ENCODE measurements around the gene RPF1.
"Not testable (repeated sequence)": the region's sequence is repeated elsewhere in the genome, so short reads cannot be mapped to it uniquely, and the experiment has no call there.

Gene RPF1

DNA sequence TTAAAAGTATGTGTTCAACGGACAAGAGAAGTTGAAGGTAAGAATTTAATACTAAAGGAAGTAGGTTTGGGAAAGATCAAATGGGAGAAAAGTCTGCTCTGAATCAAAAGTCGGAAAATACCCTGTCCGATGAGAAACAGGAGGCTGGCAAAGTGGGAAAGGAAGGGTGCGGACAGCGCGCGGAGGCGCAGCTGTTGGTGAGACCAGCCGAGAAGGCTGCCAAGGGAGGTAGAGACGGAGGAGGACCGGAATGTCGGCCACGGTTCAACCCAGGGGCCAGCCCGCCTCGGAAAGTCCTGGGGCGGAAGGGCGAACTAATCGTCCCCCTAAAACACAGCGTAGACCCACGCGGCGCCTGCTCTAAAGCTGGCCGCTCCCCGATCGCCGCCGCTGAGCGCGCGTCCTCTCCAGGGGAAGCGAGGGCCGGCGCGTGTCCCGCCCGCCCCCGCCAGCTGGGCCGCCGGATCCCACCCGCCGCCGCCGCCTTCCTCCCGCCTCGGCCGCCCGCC, 26.5 kb downstream of the RPF1 start:
- TF ChIP-seq, protein P1, sequence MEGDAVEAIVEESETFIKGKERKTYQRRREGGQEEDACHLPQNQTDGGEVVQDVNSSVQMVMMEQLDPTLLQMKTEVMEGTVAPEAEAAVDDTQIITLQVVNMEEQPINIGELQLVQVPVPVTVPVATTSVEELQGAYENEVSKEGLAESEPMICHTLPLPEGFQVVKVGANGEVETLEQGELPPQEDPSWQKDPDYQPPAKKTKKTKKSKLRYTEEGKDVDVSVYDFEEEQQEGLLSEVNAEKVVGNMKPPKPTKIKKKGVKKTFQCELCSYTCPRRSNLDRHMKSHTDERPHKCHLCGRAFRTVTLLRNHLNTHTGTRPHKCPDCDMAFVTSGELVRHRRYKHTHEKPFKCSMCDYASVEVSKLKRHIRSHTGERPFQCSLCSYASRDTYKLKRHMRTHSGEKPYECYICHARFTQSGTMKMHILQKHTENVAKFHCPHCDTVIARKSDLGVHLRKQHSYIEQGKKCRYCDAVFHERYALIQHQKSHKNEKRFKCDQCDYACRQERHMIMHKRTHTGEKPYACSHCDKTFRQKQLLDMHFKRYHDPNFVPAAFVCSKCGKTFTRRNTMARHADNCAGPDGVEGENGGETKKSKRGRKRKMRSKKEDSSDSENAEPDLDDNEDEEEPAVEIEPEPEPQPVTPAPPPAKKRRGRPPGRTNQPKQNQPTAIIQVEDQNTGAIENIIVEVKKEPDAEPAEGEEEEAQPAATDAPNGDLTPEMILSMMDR (IDR thresholded peaks at IDR 0.05; ENCODE audit: insufficient read depth, low read depth, low read length, missing control alignments): no peak
- H3K4me3 ChIP-seq (ENCODE audit: low read length): peak overlapping the region; percentile 88
- DNase-seq (ENCODE audit: low read depth): peak; percentile 65

DNA sequence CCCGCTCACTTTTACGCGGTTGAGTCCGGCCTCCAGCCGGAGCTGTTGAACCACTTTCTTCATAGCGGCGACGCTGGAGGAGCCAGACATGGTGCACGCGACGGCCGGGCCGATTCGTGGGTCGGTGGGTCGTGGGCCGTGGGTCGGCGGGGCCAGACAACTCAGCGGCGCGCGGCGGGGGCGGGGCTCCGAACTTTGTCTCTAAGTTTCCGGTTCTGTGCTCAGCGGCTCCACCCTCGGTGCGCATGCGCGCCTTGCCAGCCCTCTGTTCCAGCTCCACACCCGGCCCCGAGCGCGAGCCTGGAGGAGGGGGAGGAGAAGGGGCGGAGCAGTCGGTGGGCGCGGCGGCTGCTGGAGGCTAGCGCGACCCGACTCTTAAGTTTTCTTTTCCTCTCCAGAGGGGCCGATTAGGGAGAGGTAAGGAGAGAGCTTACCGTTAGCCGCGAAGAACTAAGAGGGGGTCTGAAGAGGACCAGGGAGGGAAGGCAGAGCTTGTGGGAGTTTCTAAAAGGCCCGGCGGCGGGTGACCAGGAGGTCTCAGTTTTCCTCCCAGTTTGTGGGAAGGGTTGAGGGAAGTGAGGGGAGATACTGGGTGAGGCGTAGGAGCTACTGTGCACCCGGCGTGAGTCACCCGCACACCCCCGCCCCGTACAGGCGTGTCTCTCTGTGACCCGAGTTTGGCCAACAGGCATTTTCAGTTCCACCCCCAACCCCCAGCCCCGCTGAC, 27.1 kb downstream of the RPF1 start, which contains the start of the genes GNG5 and SPATA1:
Gene GNG5 (minus strand): TSS at position 580 of the 727 bp plus-strand sequence. CDS start 490 bp downstream, at position 90.
Gene SPATA1 (plus strand): TSS at position 385 of the 727 bp plus-strand sequence. CDS start 9,974 bp downstream, outside the sequence.
- H3K4me3 ChIP-seq (ENCODE audit: low read length): peak within 1 kb of the TSS; percentile 88
- DNase-seq (ENCODE audit: low read depth): peak; percentile 97
- TF ChIP-seq, protein P1 (IDR thresholded peaks at IDR 0.05; ENCODE audit: insufficient read depth, low read depth, low read length, missing control alignments): no peak

DNA sequence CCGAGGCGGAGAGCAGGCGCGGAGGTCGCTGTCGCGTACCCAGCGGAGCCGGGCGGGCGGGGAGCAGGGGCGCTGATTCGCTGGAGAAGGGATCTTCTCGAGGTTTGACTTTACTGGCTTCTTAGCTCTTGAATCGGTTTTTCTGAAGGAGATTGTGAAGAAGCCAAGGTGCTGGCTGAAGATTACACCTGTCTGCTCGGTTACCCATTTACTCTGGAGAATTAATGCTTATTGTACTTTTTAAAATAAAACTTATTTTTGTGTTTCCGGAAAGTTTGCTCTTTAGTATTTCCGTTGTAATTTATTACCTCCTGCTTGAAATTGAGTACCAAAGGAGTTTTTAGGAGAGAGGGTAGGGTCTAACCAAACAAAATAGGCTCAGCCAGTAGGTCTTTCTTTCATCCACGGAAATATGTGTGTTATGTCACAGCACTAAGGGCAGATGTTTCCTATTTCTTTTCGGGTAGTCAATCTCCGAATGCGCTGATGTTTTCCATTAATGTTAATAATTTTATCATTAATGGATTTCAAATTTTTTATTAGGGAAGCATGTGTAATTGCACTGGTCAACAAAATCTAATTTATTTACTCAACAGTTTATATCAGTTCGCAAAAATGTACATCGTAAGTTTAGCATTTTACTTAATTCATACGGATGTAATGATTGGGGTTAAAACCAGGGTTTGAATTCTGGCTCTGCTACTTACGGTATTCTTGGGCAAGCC, 27.8 kb downstream of the RPF1 start:
- no peak for DNase-seq (ENCODE audit: low read depth)
- TF ChIP-seq, protein P1 (IDR thresholded peaks at IDR 0.05; ENCODE audit: insufficient read depth, low read depth, low read length, missing control alignments): no peak
- peak overlapping the region; percentile 88 for H3K4me3 ChIP-seq (ENCODE audit: low read length)

DNA sequence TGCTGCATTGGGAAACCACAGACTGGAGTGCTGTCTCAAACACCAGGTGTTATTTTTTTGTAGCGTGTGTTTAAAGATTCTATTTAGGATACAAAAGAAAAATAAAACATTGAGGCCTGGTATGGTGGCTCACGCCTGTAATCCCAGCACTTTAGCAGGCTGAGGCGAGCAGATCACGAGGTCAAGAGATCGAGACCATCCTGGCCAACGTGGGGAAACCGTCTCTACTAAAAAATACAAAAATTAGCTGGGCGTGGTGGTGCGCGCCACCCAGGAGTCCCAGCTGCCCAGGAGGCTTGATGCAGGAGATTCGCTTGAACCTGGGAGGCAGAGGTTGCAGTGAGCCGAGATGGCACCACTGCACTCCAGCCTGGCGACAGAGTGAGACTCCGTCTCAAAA, 28.8 kb downstream of the RPF1 start:
- not testable (repeated sequence) for DNase-seq (ENCODE audit: low read depth); H3K4me3 ChIP-seq (ENCODE audit: low read length)

DNA sequence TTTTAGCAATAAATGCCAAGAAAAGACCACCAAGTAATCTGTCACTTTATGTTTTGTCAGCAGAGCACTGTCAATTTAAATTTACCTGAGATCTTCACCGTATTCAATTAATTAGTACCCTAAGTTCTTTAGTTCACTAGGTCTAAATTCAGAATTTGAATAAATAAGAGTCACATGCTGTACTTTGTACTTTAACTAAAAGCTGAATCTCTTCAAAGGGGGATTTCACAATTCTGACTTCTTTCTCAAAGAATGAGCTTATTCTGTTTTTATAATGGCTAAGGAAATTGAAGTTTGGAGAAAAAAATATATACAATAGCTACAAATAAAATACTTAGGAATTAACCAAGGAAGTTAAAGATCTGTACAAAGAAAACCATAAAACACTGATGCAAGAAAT, 29.4 kb downstream of the RPF1 start:
- DNase-seq (ENCODE audit: low read depth): no peak
- H3K4me3 ChIP-seq (ENCODE audit: low read length): no peak overlapping the region
- TF ChIP-seq, protein P1 (IDR thresholded peaks at IDR 0.05; ENCODE audit: insufficient read depth, low read depth, low read length, missing control alignments): no peak

DNA sequence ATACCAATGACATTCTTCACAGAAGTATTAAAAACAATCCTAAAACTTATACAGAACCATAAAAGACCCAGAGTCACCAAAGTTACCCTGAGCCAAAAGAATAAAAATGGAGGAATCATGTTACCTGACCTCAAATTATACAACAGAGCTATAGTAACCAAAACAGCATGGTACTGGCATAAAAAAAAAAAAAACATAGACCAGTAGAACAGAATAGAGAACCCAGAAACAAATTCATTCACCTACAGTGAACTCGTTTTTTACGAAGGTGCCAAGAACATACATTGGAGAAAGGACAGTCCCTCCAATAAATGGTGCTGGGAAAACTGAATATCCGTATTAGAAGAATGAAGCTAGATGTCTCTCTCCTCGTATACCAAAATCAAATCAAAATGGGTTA, 30.0 kb downstream of the RPF1 start:
- H3K4me3 ChIP-seq (ENCODE audit: low read length): no peak overlapping the region
- TF ChIP-seq, protein P1 (IDR thresholded peaks at IDR 0.05; ENCODE audit: insufficient read depth, low read depth, low read length, missing control alignments): no peak
- no peak for DNase-seq (ENCODE audit: low read depth)

DNA sequence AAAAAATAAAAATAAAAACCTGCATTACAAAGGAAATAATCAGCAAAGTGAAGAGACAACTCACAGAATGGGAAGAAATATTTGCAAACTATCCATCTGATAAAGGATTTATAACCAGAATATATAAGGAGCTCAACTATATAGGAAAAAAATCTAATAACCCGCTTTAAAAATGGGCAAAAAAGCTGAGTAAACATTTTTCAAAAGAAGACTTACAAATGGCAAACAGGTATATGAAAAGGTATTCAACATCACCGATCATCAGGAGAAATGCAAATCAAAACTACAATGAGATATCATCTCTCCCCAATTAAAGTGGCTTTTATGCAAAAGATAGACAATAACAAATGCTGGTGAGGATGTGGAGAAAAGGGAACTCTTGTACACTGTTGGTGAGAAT, 31.1 kb downstream of the RPF1 start:
- no peak overlapping the region for H3K4me3 ChIP-seq (ENCODE audit: low read length)
- DNase-seq (ENCODE audit: low read depth): no peak
- TF ChIP-seq, protein P1 (IDR thresholded peaks at IDR 0.05; ENCODE audit: insufficient read depth, low read depth, low read length, missing control alignments): no peak

Data from epithelial cell of esophagus (primary cell).